GM19023 (cell line): ENCODE results near the gene ADM2.
"Not testable (repeated sequence)": the region's sequence is repeated elsewhere in the genome, so short reads cannot be mapped to it uniquely, and the experiment has no call there.

Experiments
- ATAC-seq: cut with Tn5 transposase; IDR thresholded peaks from one replicate; pipeline ENCODE4 v1.9.1; 2021; ENCODE audit warnings: mild to moderate bottlenecking, moderate library complexity; ENCODE audit not compliant: unreplicated experiment

ADM2 gene

GRCh38 chr22:50481440-50482106 lies at the start of gene ADM2:
ADM2 (plus strand) TSS chr22:50481543; CDS start chr22:50481848, 305 bp downstream.
- ATAC-seq, result peak; percentile 47

DNA sequence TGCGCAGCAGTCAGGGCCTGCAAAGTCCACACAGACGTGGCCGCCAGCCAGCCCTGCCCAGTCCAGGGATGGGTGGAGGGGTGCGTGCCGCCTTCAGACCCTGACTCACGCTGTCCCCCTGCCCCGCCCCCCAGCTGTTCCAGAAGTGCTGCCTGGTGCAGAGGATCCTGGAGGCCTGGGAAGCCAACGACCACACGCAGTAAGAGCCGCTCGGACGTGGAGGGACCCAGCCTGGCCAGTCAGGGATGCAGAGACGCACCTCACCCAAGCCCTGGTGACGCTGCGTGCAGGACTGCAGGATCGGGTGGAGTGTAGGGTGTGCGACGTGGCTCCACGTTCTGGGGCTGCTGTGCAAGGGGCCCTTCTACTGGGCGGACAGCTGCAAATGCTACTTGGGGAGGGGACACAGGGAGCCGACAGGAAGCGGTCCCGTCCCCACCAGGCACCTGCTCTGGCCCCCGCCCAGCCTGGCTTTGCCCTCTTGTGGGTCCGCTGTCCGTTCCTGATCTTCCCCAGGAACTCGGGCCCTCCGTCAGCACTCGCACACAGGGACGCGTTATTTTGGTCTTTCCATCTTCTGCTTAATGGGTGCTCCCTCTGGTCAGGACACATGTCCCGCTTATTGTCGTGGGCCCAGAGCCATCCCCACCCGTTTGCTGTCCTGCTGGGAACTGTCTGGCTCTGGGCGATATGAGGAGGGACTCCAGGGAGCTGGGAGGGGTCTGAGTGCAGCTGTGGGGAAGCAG lies 49.0 kb upstream of the ADM2 start:
- ATAC-seq, result no peak

GRCh38 chr22:50432877-50433510 lies 48.3 kb upstream of the ADM2 start:
- ATAC-seq, result not testable (repeated sequence)

DNA sequence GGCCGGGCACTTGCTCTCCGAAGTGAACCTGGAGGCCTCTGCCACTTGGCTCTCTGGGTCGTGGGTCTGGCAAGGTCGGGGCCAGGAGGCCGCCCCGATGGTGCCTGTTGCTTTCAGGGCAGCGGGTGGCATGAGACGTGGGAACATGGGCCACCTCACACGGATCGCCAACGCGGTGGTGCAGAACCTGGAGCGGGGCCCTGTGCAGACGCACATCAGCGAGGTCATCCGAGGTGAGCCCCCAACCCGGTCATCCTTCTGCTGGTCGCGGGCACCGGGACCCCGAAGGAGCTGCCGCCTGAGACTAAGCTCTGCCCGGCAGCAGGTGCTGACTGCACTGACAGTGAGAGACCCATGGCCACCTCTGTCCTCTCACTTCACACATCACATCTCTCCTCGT lies 46.5 kb upstream of the ADM2 start:
- no peak for ATAC-seq

DNA sequence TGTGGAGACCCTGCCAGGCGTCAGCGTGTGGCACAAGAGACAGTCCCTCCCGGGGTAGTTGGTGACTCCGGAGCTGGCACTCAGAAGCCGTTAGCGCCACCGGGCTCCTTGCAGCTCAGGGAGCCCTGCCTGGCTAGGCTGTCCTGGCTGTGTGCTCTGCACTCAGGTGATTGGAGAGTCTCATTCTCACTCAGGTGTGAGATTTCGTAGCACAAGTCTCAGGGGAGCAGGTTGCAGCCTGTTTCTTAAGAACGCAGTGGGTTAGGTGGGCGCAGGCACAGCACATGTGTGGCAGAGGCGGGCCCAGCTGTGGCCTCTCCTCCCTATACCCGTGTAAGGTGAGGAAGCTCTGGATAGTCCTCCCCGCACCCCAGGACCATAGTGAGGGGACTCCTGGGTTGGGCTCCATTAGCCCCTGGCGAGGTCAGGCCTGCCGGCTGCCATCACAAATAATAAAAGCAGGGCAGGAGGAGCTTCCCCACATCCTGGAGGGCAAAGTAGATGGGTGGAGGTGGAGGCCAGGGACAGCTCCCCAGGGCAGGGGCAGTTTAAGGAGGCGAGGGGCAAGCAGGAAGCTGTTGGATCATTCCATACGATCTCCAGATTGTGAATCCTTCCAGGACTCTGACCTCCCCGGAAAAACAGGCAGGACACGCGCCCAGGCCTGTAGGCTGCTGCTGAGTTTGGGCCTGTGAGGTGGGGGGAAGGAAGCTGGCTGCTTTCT lies 45.9 kb upstream of the ADM2 start:
- ATAC-seq, result no peak

DNA sequence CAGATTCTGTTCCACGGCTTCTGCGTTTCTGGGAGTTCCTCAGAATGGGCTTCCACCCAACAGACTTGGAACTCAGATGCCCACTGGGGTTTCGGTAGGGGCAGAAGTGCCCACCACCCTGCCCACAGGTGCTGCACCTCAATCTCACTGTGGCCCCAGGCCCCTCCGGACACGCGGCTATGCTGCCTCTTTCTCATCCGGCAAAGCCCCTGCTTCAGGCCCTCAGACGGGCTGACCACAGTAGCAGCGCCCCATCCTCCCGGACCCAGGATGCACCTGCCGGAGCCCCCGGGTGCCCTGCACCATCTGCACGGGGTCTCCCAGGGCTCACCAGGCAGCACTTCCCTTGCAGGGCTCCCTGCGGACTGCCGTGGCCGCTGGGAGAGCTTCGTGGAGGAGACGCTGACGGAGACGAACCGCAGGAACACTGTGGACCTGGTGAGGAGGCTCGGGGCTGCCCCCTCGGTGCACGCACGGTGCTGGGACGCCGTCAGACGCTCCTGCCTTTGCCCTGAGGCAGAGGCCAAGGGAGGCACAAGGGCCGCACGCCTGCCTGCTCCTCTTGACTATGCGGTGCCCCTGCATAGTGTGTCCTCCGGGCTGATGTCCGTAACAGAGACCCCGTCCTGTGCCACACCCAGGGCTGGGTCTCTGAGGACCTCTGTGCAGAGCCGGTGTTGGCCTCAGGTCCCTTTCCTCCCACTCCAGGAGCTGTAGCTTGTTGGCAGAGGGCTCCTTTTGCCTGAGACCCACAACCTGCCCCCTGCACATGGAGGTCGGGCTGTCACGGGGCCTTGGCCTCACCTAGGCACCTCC lies 45.1 kb upstream of the ADM2 start:
- no peak for ATAC-seq

GRCh38 chr22:50436841-50437341 lies 44.5 kb upstream of the ADM2 start:
- no peak for ATAC-seq

DNA sequence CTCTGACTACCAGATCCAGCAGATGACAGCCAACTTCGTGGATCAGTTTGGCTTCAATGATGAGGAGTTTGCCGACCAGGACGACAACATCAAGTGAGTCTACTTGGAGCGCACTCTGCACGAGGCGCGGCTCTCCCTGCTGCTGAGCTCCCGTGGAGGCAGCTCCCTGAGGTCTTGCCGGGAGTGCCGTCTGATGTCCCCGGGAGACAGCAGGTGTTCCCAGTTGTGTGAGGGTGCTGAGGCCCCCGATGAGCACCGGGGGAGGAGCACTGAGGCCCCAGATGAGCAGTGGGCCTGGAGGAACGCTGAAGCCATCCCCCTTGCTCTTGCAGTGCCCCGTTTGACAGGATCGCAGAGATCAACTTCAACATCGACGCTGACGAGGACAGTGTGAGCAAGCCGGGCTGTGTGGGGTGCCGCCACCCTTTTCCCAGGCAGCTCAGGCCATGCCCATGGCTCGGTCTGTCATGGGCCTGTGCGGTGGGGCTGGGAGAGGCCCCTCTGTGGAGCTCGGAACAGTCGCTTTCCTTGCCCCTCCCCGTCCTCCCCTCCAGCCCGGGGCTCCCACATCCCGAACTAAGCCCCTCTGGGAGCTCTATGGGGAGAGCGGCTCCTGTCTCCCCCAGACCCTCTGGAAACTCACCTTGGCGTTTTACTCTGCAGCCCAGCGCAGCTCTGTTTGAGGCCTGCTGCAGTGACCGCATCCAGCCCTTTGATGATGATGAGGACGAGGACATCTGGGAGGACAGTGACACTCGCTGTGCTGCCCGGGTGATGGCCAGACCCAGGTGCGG lies 43.6 kb upstream of the ADM2 start:
- no peak for ATAC-seq

GRCh38 chr22:50438305-50439275 lies 42.8 kb upstream of the ADM2 start:
- no peak for ATAC-seq

- ATAC-seq, result no peak
These were observed 42.0 kb upstream of the ADM2 start for GRCh38 chr22:50439314-50439870.

GRCh38 chr22:50439871-50440331 lies 41.4 kb upstream of the ADM2 start:
- no peak for ATAC-seq

DNA sequence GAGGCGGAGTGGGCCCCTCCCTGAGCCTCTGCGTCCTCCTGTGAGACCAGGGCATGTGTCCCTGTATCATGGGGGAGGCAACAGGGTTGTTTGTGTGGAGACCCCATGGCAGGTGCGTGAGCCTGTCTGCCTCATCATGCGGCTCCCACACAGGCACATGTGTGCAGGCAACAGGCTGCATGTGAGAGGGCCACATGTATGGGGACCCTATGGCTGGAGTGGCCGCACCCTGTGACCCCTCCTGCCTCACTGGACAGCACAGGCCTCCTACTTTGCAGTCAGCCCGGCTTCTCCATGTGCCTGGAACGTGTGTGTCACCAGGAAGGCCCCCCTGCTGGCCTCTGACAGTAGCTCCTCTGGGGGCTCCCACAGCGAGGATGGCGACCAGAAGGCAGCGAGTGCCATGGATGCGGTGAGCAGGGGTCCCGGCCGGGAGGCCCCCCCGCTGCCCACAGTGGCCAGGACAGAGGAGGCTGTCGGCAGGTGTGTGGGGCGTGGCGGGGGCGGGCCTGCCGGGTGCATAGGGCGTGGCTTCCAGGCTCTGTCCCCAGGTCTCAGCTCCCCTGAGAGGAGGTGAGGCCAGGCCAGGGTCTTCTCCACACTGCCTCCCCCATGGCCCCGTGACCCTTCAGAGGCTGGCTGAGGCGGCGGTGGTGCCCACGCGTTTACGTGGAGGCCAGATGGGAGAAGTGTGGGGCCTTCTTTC lies 40.6 kb upstream of the ADM2 start:
- ATAC-seq, result no peak

DNA sequence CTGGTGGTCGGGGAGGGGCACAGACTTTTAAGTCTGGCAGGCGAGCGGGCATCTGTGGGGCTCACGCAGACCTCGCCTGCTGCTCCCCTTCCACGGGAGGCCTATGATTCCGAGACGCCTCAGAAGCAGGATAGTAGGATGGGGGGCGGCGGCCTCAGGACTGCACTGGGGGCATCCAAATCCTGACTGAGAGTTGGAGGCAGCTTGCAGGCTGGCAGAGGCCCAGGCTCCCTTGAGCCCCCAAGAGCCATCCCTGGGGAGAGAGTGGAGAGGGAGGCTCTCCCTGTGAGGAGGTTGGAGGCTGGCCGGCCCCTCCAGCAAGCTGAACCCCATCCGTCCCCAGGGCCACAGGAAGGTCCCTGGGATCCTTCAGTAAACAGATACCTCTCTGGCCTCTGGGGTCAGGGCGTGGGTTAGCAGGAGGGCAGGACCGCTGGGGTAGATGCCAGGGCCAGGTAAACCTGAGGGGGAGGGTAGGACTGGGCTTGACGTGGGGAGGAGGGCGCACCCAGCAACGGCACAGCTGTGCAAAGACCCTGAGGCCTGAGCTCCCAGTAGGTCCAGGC lies 39.8 kb upstream of the ADM2 start:
- ATAC-seq, result no peak

GRCh38 chr22:50443197-50443596 lies 38.1 kb upstream of the ADM2 start:
- no peak for ATAC-seq

GRCh38 chr22:50443801-50444625 lies 37.3 kb upstream of the ADM2 start:
- no peak for ATAC-seq

DNA sequence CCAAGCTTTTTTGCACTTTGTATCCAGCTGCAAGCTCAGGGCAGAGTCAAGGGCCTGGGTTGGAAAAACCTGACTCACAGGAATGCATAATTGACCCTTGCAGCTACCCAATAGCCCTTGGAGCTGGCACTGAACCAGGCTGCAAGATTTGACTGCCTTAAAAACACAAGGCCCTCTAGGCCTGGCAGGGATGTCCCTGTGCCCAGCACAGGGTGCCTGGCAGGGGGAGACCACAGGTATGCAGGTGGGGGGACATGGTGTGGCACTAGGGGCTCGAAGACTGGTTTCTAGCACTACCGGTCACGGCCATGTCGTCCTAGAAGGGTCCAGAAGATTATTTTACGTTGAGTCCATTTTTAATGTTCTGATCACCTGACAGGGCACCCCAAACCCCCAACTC lies 36.7 kb upstream of the ADM2 start:
- ATAC-seq, result no peak
